COLO829 (cell line): ENCODE results near the gene PDXDC1.
"Not testable (repeated sequence)": the region's sequence is repeated elsewhere in the genome, so short reads cannot be mapped to it uniquely, and the experiment has no call there.

Experiments used
- DNase-seq: peaks from one replicate; pipeline ENCODE4 v3.0.0; 2012; ENCODE audit warnings: low spot score

The PDXDC1 gene

GRCh38 chr16:15163055-15163454, 188.2 kb downstream of the PDXDC1 start:
- DNase-seq, result not testable (repeated sequence)

GRCh38 chr16:15166177-15166576, 191.4 kb downstream of the PDXDC1 start:
- not testable (repeated sequence) for DNase-seq

- not testable (repeated sequence) for DNase-seq
These were observed 193.5 kb downstream of the PDXDC1 start for GRCh38 chr16:15168303-15168702.

- not testable (repeated sequence) for DNase-seq
These were observed 194.3 kb downstream of the PDXDC1 start for GRCh38 chr16:15168953-15169652.

GRCh38 chr16:15179909-15180308, 205.1 kb downstream of the PDXDC1 start:
- not testable (repeated sequence) for DNase-seq

GRCh38 chr16:15180946-15181345, 206.1 kb downstream of the PDXDC1 start:
- DNase-seq, result not testable (repeated sequence)

GRCh38 chr16:15184000-15184399, 209.2 kb downstream of the PDXDC1 start:
- DNase-seq, result not testable (repeated sequence)
